Upper lobe of left lung (tissue), 6 donors: Measurements from ENCODE around the gene SEC16A. TPM values are rescaled to one million over a fixed set of nuclear protein-coding genes. Genes with fewer than 3 reads are reported as not detected.

Source experiments
- ATAC-seq, 2 donors: fragments of 200-7000 bp; cut with Tn5 transposase; one replicate each; pipeline ENCODE4 v1.9.1; 2022; ENCODE audit warnings: mild to moderate bottlenecking in 2 of 2, moderate library complexity in 2 of 2; ENCODE audit not compliant: low FRiP score in 2 of 2
- DNase-seq, 2 donors: peaks; one replicate each; pipeline ENCODE4 v3.0.0-alpha.2; 2019 to 2020
- H3K27ac ChIP-seq, 4 donors: fragments of 200-600 bp; sonication (generic); one replicate each; pipeline ENCODE4 v1.5.1; 2016 to 2019
- H3K27me3 ChIP-seq, 4 donors: fragments of 200-600 bp; sonication (generic); one replicate each; pipeline ENCODE4 v1.5.1; 2017 to 2019
- H3K36me3 ChIP-seq, 4 donors: fragments of 200-600 bp; sonication (generic); one replicate each; pipeline ENCODE4 v1.5.1; 2016 to 2019
- H3K4me1 ChIP-seq, 4 donors: fragments of 200-600 bp; sonication (generic); one replicate each; pipeline ENCODE4 v1.5.1; 2018 to 2019
- H3K4me3 ChIP-seq, 4 donors: fragments of 200-600 bp; sonication (generic); one replicate each; pipeline ENCODE4 v1.5.1; 2017 to 2019; ENCODE audit warnings: mild to moderate bottlenecking in 2 of 4, moderate library complexity in 1 of 4
- H3K9me3 ChIP-seq, 4 donors: fragments of 200-600 bp; sonication (generic); one replicate each; pipeline ENCODE4 v1.5.1; 2018 to 2019
- EP300 ChIP-seq, 4 donors: sonication (generic); formaldehyde crosslinking; IDR thresholded peaks; one replicate each; pipeline ENCODE4 v1.5.1; 2017; ENCODE audit warnings: antibody characterized with exemption in 4 of 4, control low read depth in 2 of 4
- POLR2A ChIP-seq, 4 donors: fragments of 450-650 bp; IDR thresholded peaks; one replicate each; pipeline ENCODE4 v1.5.1; 2016 to 2017; ENCODE audit warnings: antibody characterized with exemption in 4 of 4, mild to moderate bottlenecking in 2 of 4
- POLR2AphosphoS5 ChIP-seq, 2 donors: sonication (generic); formaldehyde crosslinking; IDR thresholded peaks; one replicate each; pipeline ENCODE4 v1.5.1; 2017; ENCODE audit warnings: antibody characterized with exemption in 2 of 2
- WGBS, 2 donors: methylation state at CpG; one replicate each; pipeline ENCODE4 v1.1.5; 2017 to 2018; 5-methylcytosine and 5-hydroxymethylcytosine counted together
- total RNA-seq, 6 donors: library from RNA; depleted of rRNA in 4 of 6; stranded (reverse); fragments of >200 nt in 4 of 6; gene quantifications; one replicate each; pipeline versions ENCODE4 v1.1.0 to v1.2.1, GENCODE V29; 2016 to 2021
- TF ChIP-seq, protein P1 (sequence below), 6 experiments: fragments of 450-650 bp in 4 of 6; fragments of 200-600 bp in 2 of 6; sonication (generic) in 2 of 6; IDR thresholded peaks; one replicate each; pipeline ENCODE4 v1.5.1; 2016 to 2019; ENCODE audit warnings: antibody characterized with exemption in 6 of 6
- donor health status: DM: no; HTN: no; CAD: no; lungs with moderate emphysema.
- donor health status: DM: no; HTN: yes; CAD: no; lungs with severe emphysema.

SEC16A gene
- total RNA-seq, 6 donors from 2014 or later = 64.1 to 89.1 (median 72.1) TPM

DNA sequence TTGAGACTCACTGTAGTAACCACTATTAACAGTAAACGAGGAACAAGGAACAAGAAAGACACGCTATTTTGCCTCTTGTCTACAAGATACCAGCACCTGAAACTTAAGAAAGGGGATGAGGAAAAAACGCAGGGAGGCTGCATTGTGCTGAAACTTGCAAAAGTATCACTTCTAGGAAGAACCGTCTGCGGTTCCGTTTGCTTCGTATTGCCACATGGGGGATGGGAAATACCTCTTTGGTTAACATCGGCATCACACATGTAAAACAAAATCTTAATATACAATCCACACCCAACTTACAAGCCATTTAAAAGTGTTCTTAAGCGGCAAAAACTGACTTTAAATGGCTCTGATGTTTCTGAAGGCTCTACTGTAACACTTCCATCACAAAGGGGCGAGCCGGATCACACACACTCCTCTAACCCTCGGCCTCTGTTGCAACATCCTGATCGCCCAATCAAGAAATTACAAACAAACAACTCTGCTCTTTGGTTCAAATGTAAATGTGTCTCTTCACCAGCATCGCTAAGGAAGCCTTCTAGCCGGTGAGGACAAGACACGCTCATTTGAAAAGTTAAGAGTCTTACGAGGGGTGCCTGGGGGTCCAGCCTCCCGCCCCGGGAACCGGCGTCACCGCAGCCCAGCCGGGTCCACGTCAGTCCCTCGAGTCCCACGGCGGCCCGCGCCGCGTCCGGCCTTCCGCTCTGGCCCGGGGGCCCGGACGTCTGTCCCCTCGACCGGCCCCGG, 621 bp downstream of the SEC16A start:
- WGBS, 2 donors = 0 to 1% methylated on average over 13 to 35 of the region's 39 CpGs
- H3K36me3 ChIP-seq = peaks cover 0 to 18% (median 10%) of the 10 kb centered on the region in 4 donors
- peak overlapping the region; percentile 65 to 100 (median 92) for H3K4me3 ChIP-seq
- TF ChIP-seq POLR2A (IDR thresholded peaks at IDR 0.05) = no peak
- TF ChIP-seq, protein P1, sequence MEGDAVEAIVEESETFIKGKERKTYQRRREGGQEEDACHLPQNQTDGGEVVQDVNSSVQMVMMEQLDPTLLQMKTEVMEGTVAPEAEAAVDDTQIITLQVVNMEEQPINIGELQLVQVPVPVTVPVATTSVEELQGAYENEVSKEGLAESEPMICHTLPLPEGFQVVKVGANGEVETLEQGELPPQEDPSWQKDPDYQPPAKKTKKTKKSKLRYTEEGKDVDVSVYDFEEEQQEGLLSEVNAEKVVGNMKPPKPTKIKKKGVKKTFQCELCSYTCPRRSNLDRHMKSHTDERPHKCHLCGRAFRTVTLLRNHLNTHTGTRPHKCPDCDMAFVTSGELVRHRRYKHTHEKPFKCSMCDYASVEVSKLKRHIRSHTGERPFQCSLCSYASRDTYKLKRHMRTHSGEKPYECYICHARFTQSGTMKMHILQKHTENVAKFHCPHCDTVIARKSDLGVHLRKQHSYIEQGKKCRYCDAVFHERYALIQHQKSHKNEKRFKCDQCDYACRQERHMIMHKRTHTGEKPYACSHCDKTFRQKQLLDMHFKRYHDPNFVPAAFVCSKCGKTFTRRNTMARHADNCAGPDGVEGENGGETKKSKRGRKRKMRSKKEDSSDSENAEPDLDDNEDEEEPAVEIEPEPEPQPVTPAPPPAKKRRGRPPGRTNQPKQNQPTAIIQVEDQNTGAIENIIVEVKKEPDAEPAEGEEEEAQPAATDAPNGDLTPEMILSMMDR (IDR thresholded peaks at IDR 0.05) = no peak
- TF ChIP-seq POLR2AphosphoS5 (IDR thresholded peaks at IDR 0.05) = peak in 1 of 2 donors; percentile 30
- no peak for TF ChIP-seq EP300 (IDR thresholded peaks at IDR 0.05)
- no peaks in the 10 kb centered on the region for H3K27me3 ChIP-seq
- H3K9me3 ChIP-seq = no peaks in the 10 kb centered on the region
- peak in 1 of 2 donors; percentile 48 for DNase-seq
- H3K4me1 ChIP-seq = peaks cover 24 to 43% (median 30%) of the 10 kb centered on the region in 4 donors
- ATAC-seq = no peak
- peak overlapping the region; percentile 97 to 100 (median 99) for H3K27ac ChIP-seq

DNA sequence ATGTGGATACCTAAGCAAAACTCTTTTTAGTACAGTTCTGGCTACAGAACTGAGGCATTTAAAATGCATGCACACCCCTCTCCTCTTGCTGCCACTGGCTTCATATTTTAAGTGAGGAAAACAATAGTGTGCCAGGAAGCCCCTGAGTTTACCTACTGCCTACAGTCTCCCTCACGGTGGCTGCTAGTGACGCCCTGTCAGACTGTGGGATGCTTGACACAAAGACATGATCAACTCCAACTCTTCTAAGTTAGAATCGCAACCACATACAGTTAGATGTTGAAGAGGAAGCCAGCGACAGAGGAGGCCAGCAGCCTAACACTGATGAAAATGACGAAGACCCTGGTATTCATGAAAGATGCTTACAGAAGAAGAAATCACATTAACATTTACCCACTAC, 1.3 kb downstream of the SEC16A start:
- Histone ChIP-seq H3K27me3 (no peaks in the 10 kb centered on the region), H3K27ac (peak overlapping the region in 3 of 4 donors; percentile 99 to 100 (median 99)), H3K4me1 (peaks cover 24 to 43% (median 30%) of the 10 kb centered on the region in 4 donors), H3K36me3 (peaks cover 7 to 24% (median 17%) of the 10 kb centered on the region in 4 donors), H3K4me3 (peak overlapping the region in 3 of 4 donors; percentile 86 to 100 (median 97)), H3K9me3 (no peaks in the 10 kb centered on the region)
- TF ChIP-seq, protein P1 (IDR thresholded peaks at IDR 0.05) = no peak
- TF ChIP-seq EP300 (IDR thresholded peaks at IDR 0.05) = no peak
- TF ChIP-seq POLR2A (IDR thresholded peaks at IDR 0.05) = no peak
- TF ChIP-seq POLR2AphosphoS5 (IDR thresholded peaks at IDR 0.05) = no peak
- DNase-seq (no peak), ATAC-seq (no peak)
- WGBS, 2 donors = 31 to 40% methylated on average over 5 of the region's 5 CpGs

DNA sequence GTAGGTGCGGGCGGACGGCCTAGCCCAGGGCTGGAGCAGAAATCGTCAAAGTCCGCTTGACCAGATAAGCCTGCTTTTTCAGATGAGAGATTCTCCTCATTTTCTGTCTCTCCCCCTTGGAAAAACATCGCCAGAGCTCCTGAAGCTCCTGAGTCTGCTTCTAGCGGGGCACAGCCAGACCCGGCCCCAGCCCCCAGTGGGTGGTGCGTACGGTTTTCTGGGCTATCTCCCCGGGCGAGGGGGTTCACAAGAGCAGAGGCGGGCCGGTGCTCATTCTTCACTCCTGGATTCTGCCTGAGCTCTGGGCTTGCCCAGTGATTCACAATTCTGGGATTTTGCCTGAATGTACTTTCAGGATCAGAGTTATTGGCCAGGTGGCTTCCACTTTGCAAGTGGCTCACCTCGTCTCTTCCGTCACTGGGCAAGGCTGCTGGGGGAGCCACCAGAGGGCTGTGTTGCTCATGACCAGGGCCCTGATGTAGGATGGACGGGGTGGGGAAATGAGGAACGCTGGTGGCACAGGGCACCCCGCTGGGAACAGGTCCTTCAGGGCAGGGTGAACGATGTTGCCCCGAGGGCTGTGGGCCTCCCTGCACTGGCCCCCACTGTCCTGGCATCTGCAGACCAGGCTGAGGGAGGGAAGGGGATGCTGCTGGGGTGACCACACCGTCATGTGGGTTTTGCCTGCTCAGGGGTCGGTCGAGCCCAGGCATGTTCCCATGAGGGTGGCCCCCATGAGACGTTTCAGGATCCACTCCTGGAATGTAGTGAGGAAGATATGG, 6.3 kb downstream of the SEC16A start:
- WGBS, 2 donors = 88 to 98% methylated on average over 18 to 25 of the region's 25 CpGs
- no peak for DNase-seq
- Histone ChIP-seq H3K27me3 (no peaks in the 10 kb centered on the region), H3K9me3 (no peaks in the 10 kb centered on the region), H3K4me3 (no peak overlapping the region), H3K27ac (no peak overlapping the region), H3K4me1 (peaks cover 4 to 13% (median 8%) of the 10 kb centered on the region in 4 donors), H3K36me3 (peaks cover 32 to 74% (median 66%) of the 10 kb centered on the region in 4 donors)
- TF ChIP-seq, protein P1 (IDR thresholded peaks at IDR 0.05) = no peak
- TF ChIP-seq EP300 (IDR thresholded peaks at IDR 0.05) (no peak), POLR2AphosphoS5 (IDR thresholded peaks at IDR 0.05) (no peak)
- ATAC-seq = no peak

DNA sequence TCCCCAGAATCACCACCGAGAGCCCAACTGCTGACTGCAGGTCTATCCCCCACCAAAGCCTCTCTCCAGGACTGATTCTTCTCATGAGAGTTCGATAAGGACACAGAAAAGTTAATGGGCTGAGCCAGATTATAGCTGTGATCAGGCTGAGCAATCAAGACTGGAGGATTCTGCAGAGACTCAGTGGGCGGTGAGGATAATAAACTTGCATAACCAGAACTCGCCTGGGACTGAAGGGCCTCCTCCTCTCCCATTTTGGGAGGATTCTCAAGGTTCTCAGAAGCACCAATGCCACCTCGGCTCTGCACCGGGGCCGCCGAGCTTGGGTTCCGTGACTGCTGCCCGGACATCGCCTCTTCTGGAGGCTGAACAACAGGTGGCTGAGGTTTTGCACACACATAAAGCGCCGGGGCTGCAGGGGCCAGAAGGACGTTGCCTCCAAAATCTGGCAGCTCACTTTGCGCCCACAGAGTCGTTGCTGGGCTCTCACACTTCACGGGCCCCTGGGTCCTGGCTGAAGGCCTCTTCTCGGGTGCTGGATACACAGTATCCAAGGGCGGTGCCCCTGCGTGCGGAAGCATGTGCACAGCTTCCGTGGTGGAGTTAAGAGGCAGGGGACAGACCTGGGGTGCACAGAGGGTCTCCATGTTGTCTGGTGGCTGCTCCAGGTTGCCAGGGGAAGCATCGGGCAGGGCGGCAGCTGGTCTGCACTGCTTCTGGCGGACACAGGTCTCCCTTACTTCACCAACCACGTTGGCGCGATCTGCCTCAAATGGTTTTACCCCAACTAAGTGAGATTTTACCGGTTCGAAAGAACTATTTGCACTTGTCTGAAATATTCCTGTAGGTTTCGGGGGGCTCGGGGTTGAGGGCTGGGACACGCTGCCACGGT, 7.6 kb downstream of the SEC16A start:
- Histone ChIP-seq H3K27ac (no peak overlapping the region), H3K27me3 (no peaks in the 10 kb centered on the region), H3K4me3 (no peak overlapping the region), H3K36me3 (peaks cover 42 to 88% (median 79%) of the 10 kb centered on the region in 4 donors), H3K9me3 (no peaks in the 10 kb centered on the region), H3K4me1 (peaks cover 0 to 6% (median 0%) of the 10 kb centered on the region in 4 donors)
- ATAC-seq (no peak), DNase-seq (no peak)
- 93 to 95% methylated on average over 24 to 34 of the region's 34 CpGs for WGBS, 2 donors
- TF ChIP-seq EP300 (IDR thresholded peaks at IDR 0.05) = no peak
